SK-N-SH (cell line): Measurements from ENCODE around the gene MATN4. TPM values are rescaled to one million over a fixed set of nuclear protein-coding genes. Genes with fewer than 3 reads are reported as not detected.

Experiments
- CTCF ChIA-PET: fragments of 300-600, 350-600 bp; formaldehyde crosslinking; extraction: SDS; loops from one replicate; lab custom pipeline; 2021; lab: Yijun Ruan, JAX
- POLR2A ChIA-PET: fragments of 350-600 bp; sonication (Branson Sonifier 250); formaldehyde crosslinking; extraction: SDS; loops from one replicate; lab custom pipeline; 2020; ENCODE audit warnings: antibody characterized with exemption, inconsistent platforms; lab: Yijun Ruan, JAX
- DNase-seq: peaks from one replicate; pipeline ENCODE4 v3.0.0; 2012
- H2AFZ ChIP-seq: fragments of 200-600 bp; sonication (generic); 2 replicates; pipeline ENCODE4 v1.8.1; 2016; ENCODE audit warnings: antibody characterized with exemption, mild to moderate bottlenecking, low read depth
- H3F3A ChIP-seq: fragments of 200-600 bp; sonication (generic); replicated peaks from 2 replicates; pipeline ENCODE3; 2016; ENCODE audit warnings: antibody characterized with exemption, mild to moderate bottlenecking; ENCODE audit not compliant: insufficient read depth
- H3K27ac ChIP-seq, 2 experiments: fragments of 200-500 bp in 1 of 2; fragments of 200-600 bp in 1 of 2; sonication (Bioruptor generic) in 1 of 2; sonication (generic), shearing (Covaris generic) in 1 of 2; 2 replicates each; pipeline versions ENCODE4 v1.5.1 to v1.6.1; 2014 to 2016; ENCODE audit warnings: low read depth in 2 of 2, inconsistent platforms in 1 of 2, low read length in 1 of 2, mild to moderate bottlenecking in 1 of 2, mixed read lengths in 1 of 2
- H3K27me3 ChIP-seq: fragments of 200-600 bp; sonication (generic), shearing (Covaris generic); 2 replicates; pipeline ENCODE4 v1.6.1; 2016; ENCODE audit warnings: mixed run types; ENCODE audit not compliant: insufficient read depth
- H3K36me3 ChIP-seq, 2 experiments: fragments of 200-500 bp in 1 of 2; fragments of 200-600 bp in 1 of 2; sonication (Bioruptor generic) in 1 of 2; sonication (generic) in 1 of 2; replicated peaks in 1 of 2; 2 replicates each; pipeline versions ENCODE3 to v1.5.1; 2014 to 2016; ENCODE audit warnings: low read length in 1 of 2, mild to moderate bottlenecking in 1 of 2; ENCODE audit not compliant: insufficient read depth in 2 of 2, control insufficient read depth in 1 of 2
- H3K4me1 ChIP-seq, 2 experiments: fragments of 200-500 bp in 1 of 2; fragments of 200-600 bp in 1 of 2; sonication (Bioruptor generic) in 1 of 2; sonication (generic), shearing (Covaris generic) in 1 of 2; 2 replicates each; pipeline versions ENCODE4 v1.5.1 to v1.6.1; 2014 to 2016; ENCODE audit warnings: low read depth in 1 of 2, low read length in 1 of 2, mixed run types in 1 of 2; ENCODE audit not compliant: insufficient read depth in 2 of 2, control insufficient read depth in 1 of 2
- H3K4me2 ChIP-seq: fragments of 200-600 bp; sonication (generic), shearing (Covaris generic); 2 replicates; pipeline ENCODE4 v1.6.1; 2017; ENCODE audit warnings: mixed run types
- H3K4me3 ChIP-seq, 2 experiments: fragments of 200-500 bp in 1 of 2; fragments of 200-600 bp in 1 of 2; sonication (Bioruptor generic) in 1 of 2; sonication (generic), shearing (Covaris generic) in 1 of 2; 2 replicates each; pipeline versions ENCODE4 v1.5.1 to v1.8.1; 2014 to 2016; ENCODE audit warnings: low read depth in 2 of 2, inconsistent platforms in 1 of 2, low read length in 1 of 2, mild to moderate bottlenecking in 1 of 2, mixed read lengths in 1 of 2, moderate library complexity in 1 of 2
- H3K79me2 ChIP-seq: fragments of 200-600 bp; sonication (generic); 2 replicates; pipeline ENCODE4 v1.8.1; 2017; ENCODE audit warnings: mild to moderate bottlenecking; ENCODE audit not compliant: insufficient read depth
- H3K9ac ChIP-seq: fragments of 200-600 bp; sonication (generic); 2 replicates; pipeline ENCODE4 v1.6.1; 2017; ENCODE audit warnings: mixed run types
- H3K9me2 ChIP-seq: fragments of 200-600 bp; sonication (generic); 2 replicates; pipeline ENCODE4 v1.6.1; 2017; ENCODE audit warnings: mixed run types
- H3K9me3 ChIP-seq: fragments of 200-600 bp; sonication (generic); 2 replicates; pipeline ENCODE4 v1.6.1; 2017; ENCODE audit warnings: mixed run types, mild to moderate bottlenecking, moderate library complexity
- H4K20me1 ChIP-seq: fragments of 200-600 bp; sonication (generic); 2 replicates; pipeline ENCODE4 v1.6.1; 2017; ENCODE audit warnings: mild to moderate bottlenecking, mixed run types; ENCODE audit not compliant: insufficient read depth
- CTCF ChIP-seq: fragments of 200-600 bp; sonication (generic); IDR thresholded peaks from 2 replicates; pipeline ENCODE4 v1.6.1; 2017; ENCODE audit warnings: antibody characterized with exemption, mild to moderate bottlenecking, moderate library complexity
- FOSL2 ChIP-seq: IDR thresholded peaks from 2 replicates; pipeline ENCODE4 v1.4.0; 2012; ENCODE audit warnings: low read depth, mild to moderate bottlenecking, moderate library complexity, borderline replicate concordance
- FOXJ3 ChIP-seq: sonication (generic); formaldehyde crosslinking; IDR thresholded peaks from 2 replicates; pipeline ENCODE4 v1.5.1; 2020; ENCODE audit warnings: mild to moderate bottlenecking, missing genetic modification reagents
- FOXM1 ChIP-seq: IDR thresholded peaks from 2 replicates; pipeline ENCODE4 v1.4.0; 2012; ENCODE audit warnings: low read depth, mild to moderate bottlenecking
- JUND ChIP-seq: IDR thresholded peaks from 2 replicates; pipeline ENCODE4 v1.4.0; 2012
- MAX ChIP-seq: IDR thresholded peaks from 2 replicates; pipeline ENCODE4 v1.4.0; 2012; ENCODE audit warnings: low read depth
- POLR2AphosphoS5 ChIP-seq: IDR thresholded peaks from 2 replicates; pipeline ENCODE4 v1.6.1; 2012; ENCODE audit warnings: low read depth, low read length
- REST ChIP-seq: IDR thresholded peaks from 2 replicates; pipeline ENCODE4 v1.6.1; 2012; ENCODE audit warnings: mild to moderate bottlenecking, low read depth, low read length, moderate library complexity
- TCF12 ChIP-seq: IDR thresholded peaks from 2 replicates; pipeline ENCODE4 v1.4.0; 2012
- TEAD4 ChIP-seq: IDR thresholded peaks from 2 replicates; pipeline ENCODE4 v1.4.0; 2012; ENCODE audit warnings: mild to moderate bottlenecking, borderline replicate concordance; ENCODE audit not compliant: insufficient read depth
- USF2 ChIP-seq: fragments of 150-350 bp; IDR thresholded peaks from 2 replicates; pipeline ENCODE4 v1.6.1; 2017; ENCODE audit warnings: antibody characterized with exemption, low read length, low read depth, borderline replicate concordance
- ZBTB33 ChIP-seq: IDR thresholded peaks from 2 replicates; pipeline ENCODE4 v1.4.0; 2012; ENCODE audit warnings: low read depth, borderline replicate concordance
- WGBS: methylation state at CpG from one replicate; pipeline ENCODE4 v1.1.6; 2017; ENCODE audit warnings: low lambda C conversion rate; 5-methylcytosine and 5-hydroxymethylcytosine counted together
- polyA plus RNA-seq, 3 experiments: library from polyadenylated mRNA; depleted of rRNA; stranded (reverse); fragments of >200 nt; gene quantifications; 2 replicates each; pipeline ENCODE4 v1.2.3, GENCODE V29; 2012

The MATN4 gene
- polyA plus RNA-seq, 1 of the 3 experiments (the other 2 are of a cell fraction) = 0.16 TPM

- CTCF ChIA-PET = no interaction called here
- no peak overlapping the region for H2AFZ ChIP-seq
- no peak for TF ChIP-seq POLR2AphosphoS5
- TF ChIP-seq MAX = no peak
- no peak for TF ChIP-seq TCF12
- no peak for TF ChIP-seq CTCF
- no peaks in the 10 kb centered on the region for H4K20me1 ChIP-seq
- H3F3A ChIP-seq = no peaks in the 10 kb centered on the region
- POLR2A ChIA-PET = no interaction called here
- H3K4me2 ChIP-seq = no peak overlapping the region
- H3K27ac ChIP-seq = no peak overlapping the region
- H3K9me2 ChIP-seq = no peaks in the 10 kb centered on the region
- H3K79me2 ChIP-seq = no peaks in the 10 kb centered on the region
- DNase-seq = no peak
- H3K36me3 ChIP-seq = no peaks in the 10 kb centered on the region
- no peaks in the 10 kb centered on the region for H3K4me1 ChIP-seq
- no peaks in the 10 kb centered on the region for H3K9me3 ChIP-seq
- peaks cover 38% of the 10 kb centered on the region for H3K27me3 ChIP-seq
- no peak overlapping the region for H3K4me3 ChIP-seq
- no peak overlapping the region for H3K9ac ChIP-seq
Observed at GRCh38 chr20:45248609-45249008, 59.5 kb downstream of the MATN4 start.

- no peaks in the 10 kb centered on the region for H3F3A ChIP-seq
- ChIA-PET CTCF (no interaction called here), POLR2A (no interaction called here)
- H3K27me3 ChIP-seq = peaks cover 30% of the 10 kb centered on the region
- no peaks in the 10 kb centered on the region for H3K9me2 ChIP-seq
- no peak overlapping the region for H3K4me2 ChIP-seq
- H3K9me3 ChIP-seq = no peaks in the 10 kb centered on the region
- no peak overlapping the region for H3K9ac ChIP-seq
- H3K4me1 ChIP-seq = no peaks in the 10 kb centered on the region
- no peaks in the 10 kb centered on the region for H3K79me2 ChIP-seq
- H2AFZ ChIP-seq = no peak overlapping the region
- no peaks in the 10 kb centered on the region for H3K36me3 ChIP-seq
- no peak overlapping the region for H3K4me3 ChIP-seq
- H3K27ac ChIP-seq = no peak overlapping the region
- no peaks in the 10 kb centered on the region for H4K20me1 ChIP-seq
- TF ChIP-seq TCF12 (no peak), POLR2AphosphoS5 (no peak), ZBTB33 (no peak), TEAD4 (no peak), FOXJ3 (CRISPR knock-in tag) (no peak), USF2 (no peak), FOXM1 (no peak), REST (no peak), JUND (no peak), FOSL2 (no peak)
- no peak for DNase-seq
- 8% methylated on average over 1 of the region's 1 CpG for WGBS
Observed at GRCh38 chr20:45247865-45248264, 60.2 kb downstream of the MATN4 start.
